ENCODE data around the gene ANKRD36B.
"Not testable (repeated sequence)": the region's sequence is repeated elsewhere in the genome, so short reads cannot be mapped to it uniquely, and the experiment has no call there.

The ANKRD36B gene

GRCh38 chr2:97549058-97549457, 40.6 kb downstream of the ANKRD36B start:
- not testable (repeated sequence) for DNase-seq (ENCODE audit: low read depth in 2 of 2)

DNA sequence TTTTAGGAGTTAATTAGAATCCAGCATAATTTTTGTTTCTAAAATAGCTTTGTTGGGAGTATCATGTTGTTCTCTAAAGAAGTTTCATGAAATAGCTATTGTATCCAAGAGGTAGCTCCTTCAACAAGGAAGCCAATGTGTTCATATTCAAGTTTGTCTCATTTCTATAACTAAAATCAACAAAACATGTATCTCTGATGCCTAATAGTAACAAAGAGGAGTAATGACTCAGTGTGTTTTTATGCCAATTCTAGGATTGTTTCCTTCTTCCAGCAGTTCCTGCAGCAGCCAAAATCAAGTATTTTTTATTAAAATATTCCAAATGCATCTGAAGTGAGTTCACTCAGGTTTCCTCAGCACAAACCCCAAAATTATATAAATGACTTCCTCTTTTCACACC, 41.1 kb downstream of the ANKRD36B start:
- DNase-seq (ENCODE audit: low read depth in 2 of 2): not testable (repeated sequence)

DNA sequence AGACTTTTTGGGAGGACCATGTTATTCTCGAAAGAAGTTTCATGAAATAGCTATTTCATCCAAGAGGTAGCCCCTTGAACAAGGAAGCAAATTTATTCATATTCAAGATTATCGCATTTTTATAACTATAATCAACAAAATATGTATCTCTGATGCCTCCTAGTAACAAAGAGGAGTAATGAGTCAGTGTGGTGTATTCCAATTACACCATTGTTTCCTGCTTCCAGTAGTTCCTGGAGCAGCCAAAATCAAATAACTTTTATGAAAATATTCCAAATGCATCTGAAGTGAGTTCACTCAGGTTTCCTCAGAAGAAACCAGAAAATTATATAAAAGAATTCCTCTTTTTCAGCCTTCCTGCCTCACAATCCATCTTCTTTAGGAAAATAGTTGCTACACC, 43.0 kb downstream of the ANKRD36B start:
- no peak for DNase-seq (ENCODE audit: low read depth in 2 of 2)

DNA sequence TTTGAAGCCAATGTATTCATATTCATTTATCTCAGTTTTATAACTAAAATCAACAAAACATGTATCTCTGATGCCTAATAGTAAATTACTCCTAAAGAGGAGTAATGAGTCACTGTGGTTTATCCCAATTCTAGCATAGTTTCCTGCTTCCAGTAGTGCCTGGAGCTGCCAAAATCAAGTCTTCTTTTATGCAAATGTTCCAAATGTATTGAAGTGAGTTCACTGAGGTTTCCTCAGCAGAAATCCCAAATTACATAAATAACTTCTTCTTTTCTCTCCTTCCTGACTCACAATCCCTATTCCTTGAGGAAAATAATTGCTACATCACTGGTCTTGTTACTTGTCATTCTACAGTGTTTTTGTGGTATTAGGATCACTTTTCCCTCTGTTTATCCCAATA, 44.8 kb downstream of the ANKRD36B start:
- peak; percentile 13 to 16 for DNase-seq (ENCODE audit: low read depth in 2 of 2)

DNA sequence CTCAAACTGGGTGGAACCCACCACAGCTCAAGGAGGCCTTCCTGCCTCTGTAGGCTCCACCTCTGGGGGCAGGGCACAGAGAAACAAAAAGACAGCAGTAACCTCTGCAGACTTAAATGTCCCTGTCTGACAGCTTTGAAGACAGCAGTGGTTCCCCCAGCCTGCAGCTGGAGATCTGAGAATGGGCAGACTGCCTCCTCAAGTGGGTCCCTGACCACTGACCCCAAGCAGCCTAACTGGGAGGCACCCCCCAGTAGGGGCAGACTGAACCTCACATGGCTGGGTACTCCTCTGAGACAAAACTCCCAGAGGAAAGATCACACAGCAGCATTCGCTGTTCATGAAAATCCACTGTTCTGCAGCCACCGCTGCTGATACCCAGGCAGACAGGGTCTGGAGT, 63.8 kb downstream of the ANKRD36B start:
- not testable (repeated sequence) for DNase-seq (ENCODE audit: low read depth in 2 of 2)

DNA sequence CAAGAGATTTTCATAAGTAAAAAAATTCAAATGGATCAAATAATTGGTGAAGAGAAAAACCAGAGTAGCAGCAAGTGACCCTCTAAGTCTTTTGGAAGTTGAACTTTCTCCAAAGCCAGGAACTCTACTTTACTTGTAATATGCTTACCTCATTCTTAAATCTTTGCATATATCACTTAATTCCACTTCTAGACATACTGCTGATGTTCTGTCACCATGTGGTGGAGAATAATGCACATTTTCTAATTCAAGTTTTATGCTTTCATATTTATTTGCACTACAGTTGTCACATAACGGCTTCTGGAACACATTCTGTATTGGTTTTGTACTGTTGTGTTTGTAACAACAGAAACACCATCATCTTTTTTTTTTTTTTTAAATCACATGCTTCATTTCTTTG, 65.9 kb downstream of the ANKRD36B start:
- DNase-seq (ENCODE audit: low read depth in 2 of 2): not testable (repeated sequence)

- DNase-seq (ENCODE audit: low read depth in 2 of 2): not testable (repeated sequence)
These were observed 66.6 kb downstream of the ANKRD36B start for GRCh38 chr2:97522916-97523555.

GRCh38 chr2:97495651-97496050, 94.0 kb downstream of the ANKRD36B start:
- DNase-seq (ENCODE audit: low read depth in 2 of 2): not testable (repeated sequence)

GRCh38 chr2:97490141-97490540, 99.5 kb downstream of the ANKRD36B start:
- DNase-seq (ENCODE audit: low read depth in 2 of 2): not testable (repeated sequence)

Data from fibroblast of skin of left quadriceps (primary cell).